ENCODE results near the gene AKAP13. TPM values are rescaled to one million over a fixed set of nuclear protein-coding genes. Genes with fewer than 3 reads are reported as not detected.

The AKAP13 gene
- polyA plus RNA-seq, 1 of the 3 experiments (the other 2 are of a cell fraction), result 8.4 TPM

GRCh38 chr15:85389772-85390171 is 9.4 kb downstream of the AKAP13 start:
- H3K4me3 ChIP-seq (ENCODE audit: low read depth in 2 of 2, low read length in 1 of 2), result no peak overlapping the region
- H3K27ac ChIP-seq (ENCODE audit: low read depth in 2 of 2, low read length in 1 of 2), result no peak overlapping the region
- H4K20me1 ChIP-seq (ENCODE audit: insufficient read depth), result peaks cover 74% of the 10 kb centered on the region
- peaks cover 6% of the 10 kb centered on the region for H3F3A ChIP-seq (replicated peaks; ENCODE audit: insufficient read depth)
- H3K79me2 ChIP-seq (ENCODE audit: insufficient read depth), result peaks cover 100% of the 10 kb centered on the region
- no peak overlapping the region for H2AFZ ChIP-seq (ENCODE audit: low read depth)
- no peaks in the 10 kb centered on the region for H3K36me3 ChIP-seq (replicated peaks in 1 of 2; ENCODE audit: control insufficient read depth in 1 of 2, insufficient read depth in 2 of 2, low read length in 1 of 2)
- 84% methylated on average over 4 of the region's 4 CpGs for WGBS (ENCODE audit: low lambda C conversion rate)
- peaks cover 2 to 4% of the 10 kb centered on the region in 2 experiments; a peak in 3 of 4 replicates for H3K4me1 ChIP-seq (ENCODE audit: control insufficient read depth in 1 of 2, insufficient read depth in 2 of 2, low read depth in 1 of 2, low read length in 1 of 2)
- no peaks in the 10 kb centered on the region for H3K27me3 ChIP-seq (ENCODE audit: insufficient read depth)
- TF ChIP-seq, protein P1, sequence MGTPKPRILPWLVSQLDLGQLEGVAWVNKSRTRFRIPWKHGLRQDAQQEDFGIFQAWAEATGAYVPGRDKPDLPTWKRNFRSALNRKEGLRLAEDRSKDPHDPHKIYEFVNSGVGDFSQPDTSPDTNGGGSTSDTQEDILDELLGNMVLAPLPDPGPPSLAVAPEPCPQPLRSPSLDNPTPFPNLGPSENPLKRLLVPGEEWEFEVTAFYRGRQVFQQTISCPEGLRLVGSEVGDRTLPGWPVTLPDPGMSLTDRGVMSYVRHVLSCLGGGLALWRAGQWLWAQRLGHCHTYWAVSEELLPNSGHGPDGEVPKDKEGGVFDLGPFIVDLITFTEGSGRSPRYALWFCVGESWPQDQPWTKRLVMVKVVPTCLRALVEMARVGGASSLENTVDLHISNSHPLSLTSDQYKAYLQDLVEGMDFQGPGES (IDR thresholded peaks at IDR 0.05; ENCODE audit: low read depth, low read length), result no peak
- TF ChIP-seq TEAD4 (IDR thresholded peaks at IDR 0.05; ENCODE audit: borderline replicate concordance, insufficient read depth), result no peak
- TF ChIP-seq, protein P2, sequence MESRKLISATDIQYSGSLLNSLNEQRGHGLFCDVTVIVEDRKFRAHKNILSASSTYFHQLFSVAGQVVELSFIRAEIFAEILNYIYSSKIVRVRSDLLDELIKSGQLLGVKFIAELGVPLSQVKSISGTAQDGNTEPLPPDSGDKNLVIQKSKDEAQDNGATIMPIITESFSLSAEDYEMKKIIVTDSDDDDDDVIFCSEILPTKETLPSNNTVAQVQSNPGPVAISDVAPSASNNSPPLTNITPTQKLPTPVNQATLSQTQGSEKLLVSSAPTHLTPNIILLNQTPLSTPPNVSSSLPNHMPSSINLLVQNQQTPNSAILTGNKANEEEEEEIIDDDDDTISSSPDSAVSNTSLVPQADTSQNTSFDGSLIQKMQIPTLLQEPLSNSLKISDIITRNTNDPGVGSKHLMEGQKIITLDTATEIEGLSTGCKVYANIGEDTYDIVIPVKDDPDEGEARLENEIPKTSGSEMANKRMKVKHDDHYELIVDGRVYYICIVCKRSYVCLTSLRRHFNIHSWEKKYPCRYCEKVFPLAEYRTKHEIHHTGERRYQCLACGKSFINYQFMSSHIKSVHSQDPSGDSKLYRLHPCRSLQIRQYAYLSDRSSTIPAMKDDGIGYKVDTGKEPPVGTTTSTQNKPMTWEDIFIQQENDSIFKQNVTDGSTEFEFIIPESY (IDR thresholded peaks at IDR 0.05; ENCODE audit: borderline replicate concordance, low read depth), result no peak
- no peak for TF ChIP-seq RCOR1 (IDR thresholded peaks at IDR 0.05; ENCODE audit: low read length)
- TF ChIP-seq, protein P3, sequence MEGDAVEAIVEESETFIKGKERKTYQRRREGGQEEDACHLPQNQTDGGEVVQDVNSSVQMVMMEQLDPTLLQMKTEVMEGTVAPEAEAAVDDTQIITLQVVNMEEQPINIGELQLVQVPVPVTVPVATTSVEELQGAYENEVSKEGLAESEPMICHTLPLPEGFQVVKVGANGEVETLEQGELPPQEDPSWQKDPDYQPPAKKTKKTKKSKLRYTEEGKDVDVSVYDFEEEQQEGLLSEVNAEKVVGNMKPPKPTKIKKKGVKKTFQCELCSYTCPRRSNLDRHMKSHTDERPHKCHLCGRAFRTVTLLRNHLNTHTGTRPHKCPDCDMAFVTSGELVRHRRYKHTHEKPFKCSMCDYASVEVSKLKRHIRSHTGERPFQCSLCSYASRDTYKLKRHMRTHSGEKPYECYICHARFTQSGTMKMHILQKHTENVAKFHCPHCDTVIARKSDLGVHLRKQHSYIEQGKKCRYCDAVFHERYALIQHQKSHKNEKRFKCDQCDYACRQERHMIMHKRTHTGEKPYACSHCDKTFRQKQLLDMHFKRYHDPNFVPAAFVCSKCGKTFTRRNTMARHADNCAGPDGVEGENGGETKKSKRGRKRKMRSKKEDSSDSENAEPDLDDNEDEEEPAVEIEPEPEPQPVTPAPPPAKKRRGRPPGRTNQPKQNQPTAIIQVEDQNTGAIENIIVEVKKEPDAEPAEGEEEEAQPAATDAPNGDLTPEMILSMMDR (IDR thresholded peaks at IDR 0.05), result no peak
- TF ChIP-seq SIN3A (IDR thresholded peaks at IDR 0.05; ENCODE audit: borderline replicate concordance, low read depth, low read length), result no peak
- TF ChIP-seq ELF1 (IDR thresholded peaks at IDR 0.05), result no peak
- H3K4me2 ChIP-seq, result no peak overlapping the region
- POLR2A ChIA-PET, result no interaction called here
- no peak for DNase-seq
- no peaks in the 10 kb centered on the region for H3K9me3 ChIP-seq
- CTCF ChIA-PET, result no interaction called here
- H3K9me2 ChIP-seq, result no peaks in the 10 kb centered on the region
- no peak overlapping the region for H3K9ac ChIP-seq

DNA sequence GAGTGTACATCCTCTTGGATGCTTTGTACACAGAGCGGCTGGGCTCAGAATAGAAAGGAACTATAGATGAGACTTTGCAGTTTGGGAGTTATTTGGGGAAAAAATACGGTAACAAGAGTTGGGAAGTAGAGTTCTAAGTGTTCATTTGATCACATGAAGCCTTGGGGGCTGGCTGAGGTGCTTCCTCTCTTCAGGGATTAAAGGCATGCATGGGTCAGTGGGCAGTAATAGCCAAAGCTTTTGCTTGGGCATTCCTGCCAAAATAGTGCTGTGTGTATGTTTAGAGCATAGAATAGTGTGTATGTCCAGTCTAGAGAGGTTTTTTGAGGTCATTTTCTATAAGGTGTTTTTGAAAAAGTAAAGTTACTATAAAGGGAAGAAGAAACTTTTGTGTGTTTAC is 12.8 kb downstream of the AKAP13 start:
- H3K79me2 ChIP-seq (ENCODE audit: insufficient read depth), result peaks cover 100% of the 10 kb centered on the region
- no peak overlapping the region for H3K4me3 ChIP-seq (ENCODE audit: low read depth in 2 of 2, low read length in 1 of 2)
- 98% methylated on average over 2 of the region's 2 CpGs for WGBS (ENCODE audit: low lambda C conversion rate)
- H3K27ac ChIP-seq (ENCODE audit: low read depth in 2 of 2, low read length in 1 of 2), result no peak overlapping the region
- POLR2A ChIA-PET, result no interaction called here
- H3K9ac ChIP-seq, result no peak overlapping the region
- peaks cover 15% of the 10 kb centered on the region for H3F3A ChIP-seq (replicated peaks; ENCODE audit: insufficient read depth)
- TF ChIP-seq EZH2phosphoT487 (IDR thresholded peaks at IDR 0.05; ENCODE audit: borderline replicate concordance, low read depth), result no peak
- H3K9me3 ChIP-seq, result no peaks in the 10 kb centered on the region
- peaks cover 9 to 24% of the 10 kb centered on the region in 2 experiments; a peak in 3 of 4 replicates for H3K4me1 ChIP-seq (ENCODE audit: control insufficient read depth in 1 of 2, insufficient read depth in 2 of 2, low read depth in 1 of 2, low read length in 1 of 2)
- H3K9me2 ChIP-seq, result no peaks in the 10 kb centered on the region
- H4K20me1 ChIP-seq (ENCODE audit: insufficient read depth), result peaks cover 77% of the 10 kb centered on the region
- H3K36me3 ChIP-seq (replicated peaks in 1 of 2; ENCODE audit: control insufficient read depth in 1 of 2, insufficient read depth in 2 of 2, low read length in 1 of 2), result no peaks in the 10 kb centered on the region
- no peak overlapping the region for H2AFZ ChIP-seq (ENCODE audit: low read depth)
- H3K4me2 ChIP-seq, result no peak overlapping the region
- DNase-seq, result no peak
- H3K27me3 ChIP-seq (ENCODE audit: insufficient read depth), result no peaks in the 10 kb centered on the region
- CTCF ChIA-PET, result interaction anchor here (0.8 to 1.3 kb wide), 2 partner anchors 10 to 19 kb away, joined by 3 to 4 read pairs; no protein-coding TSS in a partner anchor

Measured in SK-N-SH (cell line).